NOMO-1 (cell line): ENCODE data around the gene KAZN.
"Not testable (repeated sequence)": the region's sequence is repeated elsewhere in the genome, so short reads cannot be mapped to it uniquely, and the experiment has no call there.

ENCODE experiments used
- DNase-seq, 2 experiments: peaks; one replicate each; lab custom pipeline; 2025; ENCODE audit not compliant: unreplicated experiment in 2 of 2; lab: John Stamatoyannopoulos, UW

Gene KAZN

DNA sequence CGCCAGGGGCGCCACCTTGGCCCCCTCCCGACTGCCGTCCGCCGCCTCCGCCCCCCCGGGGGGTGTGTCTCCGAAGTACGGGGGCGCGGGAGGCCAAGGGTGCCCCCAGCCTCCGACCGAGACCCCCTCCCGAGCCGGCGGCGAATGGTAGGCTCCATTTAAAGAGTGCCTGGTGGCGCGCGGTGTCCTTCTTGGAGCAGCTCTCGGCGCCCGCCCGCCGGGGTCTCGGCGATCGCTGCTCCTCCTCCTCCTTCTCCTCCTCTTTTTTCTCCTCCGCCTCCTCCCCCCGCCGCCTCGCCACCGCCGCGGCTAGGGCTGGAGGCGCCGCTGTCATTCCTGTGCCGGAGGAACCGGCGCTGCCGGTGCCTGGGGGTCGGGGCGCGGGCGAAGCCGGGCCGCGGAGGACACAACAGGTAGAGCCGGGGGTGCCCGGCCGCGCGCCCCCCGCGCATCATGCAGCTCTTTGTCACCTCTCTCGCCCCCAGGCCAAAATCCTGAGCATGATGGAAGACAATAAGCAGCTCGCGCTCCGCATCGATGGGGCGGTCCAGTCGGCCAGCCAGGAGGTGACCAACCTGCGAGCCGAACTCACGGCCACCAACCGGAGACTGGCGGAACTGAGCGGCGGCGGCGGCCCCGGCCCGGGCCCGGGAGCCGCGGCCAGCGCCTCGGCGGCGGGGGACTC lies at the start of gene KAZN:
Gene KAZN, plus strand, starts transcription at position 188 of the 685 bp plus-strand sequence.
- DNase-seq, result no peak

DNA sequence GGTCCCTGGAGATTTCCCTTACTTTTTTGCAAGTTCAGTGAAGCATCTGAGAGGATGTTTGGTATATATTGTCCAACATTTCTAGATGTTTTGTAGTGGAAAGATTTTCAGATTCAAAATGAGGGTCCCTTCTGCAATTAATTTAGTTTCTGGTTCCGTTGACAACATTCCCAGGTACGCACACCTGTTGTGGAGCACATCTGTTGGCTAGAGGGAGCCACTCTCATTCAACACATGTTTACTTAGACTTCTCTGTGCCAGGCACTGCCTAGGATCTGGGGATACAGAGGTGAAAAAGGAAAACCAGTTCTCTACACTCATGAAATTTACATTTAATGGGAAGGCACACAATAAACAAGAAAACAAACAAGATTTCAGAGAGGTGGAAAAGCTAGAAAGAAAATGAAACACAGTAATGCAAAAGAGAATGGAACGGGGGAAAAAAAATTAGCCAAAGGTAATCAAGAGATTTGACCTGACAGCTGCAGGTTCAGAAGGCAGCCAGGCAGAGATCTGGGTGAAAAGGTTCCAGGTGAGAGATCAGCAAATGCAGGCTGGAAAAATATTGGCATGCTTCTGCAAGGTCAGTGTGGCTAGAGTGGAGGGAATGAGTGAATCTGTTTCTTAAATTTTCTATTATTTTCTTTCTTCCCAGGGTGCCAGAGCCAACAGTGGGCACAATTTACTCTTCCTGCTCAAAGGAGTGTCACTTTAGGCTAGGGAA lies 48.4 kb upstream of the KAZN start:
- DNase-seq, result no peak

DNA sequence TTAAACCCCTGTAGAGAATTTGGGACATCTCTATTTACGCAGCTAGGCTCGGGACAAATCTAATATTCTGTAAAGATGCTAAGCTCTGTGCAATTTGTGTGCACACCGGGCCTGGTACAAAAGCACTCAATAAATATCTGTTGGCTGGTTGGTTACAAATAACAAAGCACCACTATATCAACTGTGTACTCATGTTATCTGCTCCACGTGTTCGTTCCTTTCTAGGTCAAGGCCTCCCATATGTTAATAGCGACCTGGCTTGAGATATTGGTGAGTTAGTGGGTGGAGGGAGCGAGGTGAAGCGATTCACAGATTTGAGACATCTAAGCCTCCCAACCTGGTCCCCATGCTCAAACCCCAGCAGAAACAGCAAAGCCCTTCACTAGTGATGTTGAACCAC lies 47.1 kb upstream of the KAZN start:
- no peak for DNase-seq

DNA sequence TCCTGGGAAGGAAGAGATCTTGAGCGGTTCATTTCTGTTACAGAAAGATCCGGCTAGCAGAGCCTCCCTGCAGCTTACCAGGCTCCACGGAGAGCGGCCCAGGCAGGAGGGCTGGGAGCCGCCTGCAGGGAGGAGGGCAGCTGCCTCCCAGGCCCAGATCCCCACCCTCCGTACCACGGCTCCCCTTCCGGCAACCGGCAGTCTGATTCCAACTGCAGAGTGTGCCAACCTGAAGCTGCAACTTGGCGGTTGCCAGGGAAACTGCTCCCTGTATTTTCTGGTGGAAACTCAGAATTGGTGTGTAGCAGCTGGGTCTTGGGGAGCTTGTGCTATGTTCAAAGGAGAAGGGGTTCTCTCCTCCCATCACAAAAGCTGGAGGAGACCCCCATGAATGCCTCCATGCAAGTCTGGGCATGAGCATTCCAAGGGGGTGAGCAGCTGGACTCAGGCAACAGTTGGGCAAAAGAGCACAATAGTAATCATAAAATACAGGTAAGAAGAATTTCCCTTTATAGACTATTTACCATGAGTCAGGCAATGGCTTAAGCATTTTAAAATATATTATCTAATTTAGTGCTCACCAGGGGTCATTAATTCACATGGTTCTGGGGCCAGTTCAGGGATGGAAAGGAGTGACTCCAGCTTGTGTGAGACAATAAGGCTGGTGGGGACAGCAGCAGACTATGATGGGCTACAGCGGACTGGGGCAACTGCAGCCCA lies 46.1 kb upstream of the KAZN start:
- DNase-seq, result no peak

DNA sequence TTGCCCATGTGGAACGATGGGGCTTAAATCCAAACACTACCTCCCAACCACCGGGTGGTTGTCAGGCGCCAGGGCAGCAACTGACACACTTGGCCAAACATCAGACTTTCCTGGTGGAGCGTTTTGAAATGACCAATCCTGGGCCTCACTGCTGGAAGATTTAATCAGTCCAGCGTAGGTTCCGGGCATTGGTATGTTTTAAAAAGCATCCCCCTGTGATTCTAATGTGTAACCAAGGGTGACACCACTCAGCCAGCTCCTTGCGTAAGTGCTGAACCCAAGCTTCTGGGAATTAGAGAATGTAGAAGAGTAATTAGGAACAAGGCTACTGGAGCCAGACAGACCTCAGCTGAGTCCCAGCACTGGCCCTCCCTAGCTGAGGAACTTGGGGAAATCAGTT lies 44.8 kb upstream of the KAZN start:
- DNase-seq, result no peak

DNA sequence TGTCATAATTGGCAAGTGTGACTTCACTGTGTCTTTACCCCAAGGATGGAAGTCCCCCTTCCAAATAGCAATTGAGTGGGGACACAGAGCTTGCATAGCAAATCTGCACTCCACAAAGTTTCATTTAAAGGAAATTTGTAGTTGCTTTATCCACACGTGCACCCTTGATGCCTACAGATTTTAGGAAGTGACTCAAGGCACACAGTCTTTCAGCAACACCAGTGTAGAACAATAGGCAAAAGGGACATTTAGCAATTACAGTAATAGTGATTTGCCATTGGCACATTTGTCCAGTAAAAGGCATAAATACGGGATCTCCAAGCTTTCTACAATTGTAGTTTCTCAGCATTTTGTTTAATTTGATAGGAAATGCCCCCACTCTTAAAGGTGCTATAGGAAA lies 43.4 kb upstream of the KAZN start:
- DNase-seq, result no peak

DNA sequence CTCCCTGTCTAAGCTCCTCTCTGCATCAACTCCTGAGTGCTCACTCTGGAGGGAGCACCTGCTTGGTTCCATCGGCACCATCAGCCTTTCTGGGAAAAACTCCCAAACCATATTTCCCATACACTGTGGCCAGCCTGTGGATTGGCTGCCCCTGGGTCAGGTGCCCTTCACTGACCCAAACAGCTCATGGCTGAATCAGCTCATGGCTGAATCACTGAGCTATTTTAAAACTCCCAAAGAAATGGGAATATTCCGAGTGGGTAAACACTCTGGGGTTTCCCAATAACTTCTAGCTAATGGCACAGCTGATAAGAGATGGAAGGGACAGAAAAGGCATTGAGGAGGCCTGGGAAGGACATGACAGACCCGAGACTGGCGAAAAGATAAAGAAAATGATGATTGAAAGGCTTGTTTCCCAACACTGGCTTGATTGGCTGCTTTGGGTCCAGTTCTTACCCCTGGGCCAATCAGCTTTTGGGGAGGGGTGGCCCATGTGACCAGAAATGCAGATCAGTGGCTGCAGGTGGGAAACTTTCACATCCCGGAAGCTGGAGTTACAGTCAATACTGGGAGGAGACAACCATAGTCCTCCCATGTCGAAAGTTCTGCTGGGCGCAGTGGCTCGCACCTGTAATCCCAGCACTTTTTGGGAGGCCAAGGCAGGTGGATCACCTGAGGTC lies 37.3 kb upstream of the KAZN start:
- no peak for DNase-seq

DNA sequence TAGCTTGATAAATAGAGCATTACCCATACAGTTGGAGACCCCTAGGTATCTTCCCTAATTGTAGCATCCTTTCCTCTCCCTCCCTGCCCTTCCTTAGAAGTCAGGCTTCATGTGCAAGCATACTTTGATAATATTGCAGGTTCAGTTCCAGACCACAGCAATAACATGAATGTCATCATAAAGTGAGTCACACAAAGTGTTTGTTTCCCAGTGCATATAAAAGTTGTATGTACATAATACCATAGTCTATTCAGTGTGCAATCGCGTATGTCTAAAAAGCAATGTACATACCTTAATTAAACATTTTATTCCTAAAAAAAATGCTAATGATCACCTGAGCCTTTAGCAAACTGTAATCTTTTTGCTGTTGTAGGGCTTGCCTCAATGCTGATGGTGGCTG lies 33.4 kb upstream of the KAZN start:
- no peak for DNase-seq

DNA sequence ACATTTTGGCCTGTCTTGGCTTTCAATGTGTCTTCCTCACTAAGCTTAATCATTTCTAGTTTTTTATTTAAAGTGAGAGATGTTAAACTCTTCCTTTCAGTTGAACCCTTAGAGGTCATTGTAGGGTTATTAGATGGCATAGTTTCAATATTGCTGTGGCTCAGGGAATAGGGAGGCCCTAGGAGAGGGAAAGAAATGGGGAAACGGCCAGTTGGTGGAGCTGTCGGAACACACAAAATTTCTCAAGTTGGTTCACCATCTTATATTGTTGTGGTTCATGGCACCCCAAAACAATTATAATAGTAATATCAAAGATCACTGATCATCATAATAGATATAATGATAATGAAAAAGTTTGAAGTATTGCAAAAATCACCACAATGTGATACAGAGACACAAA lies 31.4 kb upstream of the KAZN start:
- no peak for DNase-seq

DNA sequence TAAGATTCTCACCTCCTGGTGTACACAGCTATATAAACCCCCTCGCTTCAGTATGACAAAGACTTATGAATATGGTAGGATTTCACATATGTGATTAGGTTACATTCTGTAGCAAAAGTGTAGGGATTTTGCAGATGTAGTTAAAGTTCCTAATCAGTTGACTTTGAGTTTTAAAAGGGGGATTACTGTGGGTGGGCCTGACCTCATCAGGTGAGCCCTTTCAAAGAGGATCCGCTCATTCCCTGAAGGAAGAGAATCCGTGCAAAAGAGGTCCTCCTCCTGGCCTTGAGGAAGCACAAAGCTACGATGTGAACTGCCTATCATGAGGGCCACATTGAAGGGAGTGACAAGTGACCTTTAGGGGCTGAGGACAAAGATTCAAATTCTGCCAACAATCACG lies 30.6 kb upstream of the KAZN start:
- no peak for DNase-seq

DNA sequence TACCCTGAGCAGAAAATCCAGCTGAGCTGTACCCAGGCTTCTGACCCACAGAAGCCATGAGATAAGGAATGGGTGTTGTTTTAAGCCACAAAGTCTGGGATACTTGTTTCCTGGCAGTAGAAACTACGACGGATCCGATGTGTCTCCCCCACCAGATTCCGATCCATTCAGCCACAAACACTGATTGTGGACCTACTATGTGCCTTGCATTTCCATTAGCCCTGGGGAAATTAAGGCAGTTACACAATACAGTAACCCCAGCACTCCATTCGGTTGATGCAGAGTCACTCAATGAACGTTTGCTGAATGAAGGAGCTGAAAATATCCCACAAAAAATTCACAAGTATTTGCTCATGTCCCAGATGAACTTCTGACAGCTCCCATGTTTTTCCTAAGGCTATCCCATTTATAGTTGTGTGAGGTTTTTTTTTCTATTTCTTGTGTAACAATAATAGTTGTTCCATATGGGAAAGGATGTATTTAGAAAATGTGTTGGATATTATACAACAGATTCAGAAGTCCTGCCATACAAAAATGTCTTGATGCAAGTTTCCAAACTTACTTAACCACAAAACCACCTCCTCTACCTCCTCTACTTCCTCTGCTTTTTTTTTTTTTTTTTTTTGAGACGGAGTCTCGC lies 29.6 kb upstream of the KAZN start:
- DNase-seq, result no peak

DNA sequence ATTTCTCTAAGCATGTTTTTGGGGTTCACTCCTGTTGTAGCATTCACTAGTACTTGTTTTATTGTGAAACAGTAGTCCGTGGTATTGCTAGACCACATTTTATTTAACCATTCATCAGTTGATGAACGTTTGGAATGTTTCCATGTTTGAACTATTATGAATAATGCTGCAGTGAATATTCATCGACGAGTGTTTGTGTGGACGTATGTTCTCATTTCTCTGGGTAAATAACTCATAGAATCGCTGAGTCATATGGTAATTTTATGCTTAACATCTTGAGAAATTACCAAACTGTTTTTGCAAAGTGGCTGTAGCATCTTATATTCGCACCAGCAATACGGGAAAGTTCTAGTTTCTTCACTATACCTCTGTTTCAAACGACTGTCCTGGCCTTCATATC lies 28.0 kb upstream of the KAZN start:
- DNase-seq, result no peak

DNA sequence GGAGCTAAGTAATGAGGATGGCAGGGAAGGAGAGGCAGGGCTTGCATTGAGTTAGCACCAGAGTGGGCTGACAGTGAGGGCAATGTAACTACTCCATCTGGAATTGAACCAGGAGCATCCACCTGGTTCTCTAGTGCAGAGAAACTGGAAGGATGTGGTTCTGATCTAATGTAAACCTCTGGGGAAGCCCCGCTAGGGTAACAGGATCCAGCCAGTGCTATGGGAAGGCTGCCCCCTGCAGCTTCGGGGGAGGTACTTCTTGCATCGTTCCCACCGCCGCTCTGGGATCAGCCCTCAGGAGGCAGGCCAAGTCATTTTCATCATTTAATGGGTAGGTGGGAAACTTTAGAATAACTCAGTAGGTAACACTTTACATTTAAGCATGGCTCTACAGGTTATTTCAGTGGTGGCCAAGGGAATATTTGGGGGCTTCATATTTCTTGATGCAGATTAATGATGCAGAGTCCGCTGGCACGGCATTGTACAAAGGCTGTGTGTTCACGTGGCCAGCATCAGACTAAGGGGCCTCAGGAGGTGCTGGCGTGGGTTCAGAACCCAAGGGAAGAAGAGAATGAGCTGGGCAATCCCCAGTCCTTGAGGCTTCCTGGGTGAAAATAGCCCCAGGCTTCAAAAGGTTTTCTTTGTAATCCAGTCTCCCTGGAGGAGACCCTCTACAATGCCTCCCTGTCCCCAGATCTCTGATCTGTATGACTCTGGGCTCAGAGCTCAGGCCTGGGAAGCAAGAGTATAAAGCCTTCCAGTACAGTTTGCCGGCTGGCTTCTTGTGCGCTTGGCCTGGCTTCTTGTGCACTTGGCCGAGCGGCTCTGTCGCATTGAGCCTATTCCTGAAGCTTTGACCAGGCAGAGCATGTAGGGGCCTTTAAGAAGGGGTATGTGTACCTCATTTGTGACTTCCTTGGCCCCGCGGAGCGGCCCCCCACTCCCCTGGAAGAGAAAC lies 26.4 kb upstream of the KAZN start:
- no peak for DNase-seq

DNA sequence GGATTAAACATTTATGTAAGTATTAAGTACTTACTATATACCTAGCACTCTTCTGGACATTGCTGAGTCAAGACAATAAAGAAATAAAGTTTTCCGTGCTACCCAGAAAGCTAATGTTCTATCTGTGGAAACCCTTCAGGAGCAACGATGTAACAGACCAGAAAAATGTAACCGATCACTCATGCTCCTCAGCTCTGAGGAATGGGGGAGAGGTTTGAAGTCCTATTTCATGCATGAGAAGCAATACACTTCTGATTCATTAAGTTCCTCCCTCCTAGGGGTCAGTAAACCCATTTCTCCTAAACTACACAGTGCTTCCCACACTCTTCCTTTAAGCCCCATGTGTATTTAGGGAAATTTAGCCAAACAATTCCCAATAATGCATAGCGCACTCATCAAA lies 25.6 kb upstream of the KAZN start:
- DNase-seq, result no peak

DNA sequence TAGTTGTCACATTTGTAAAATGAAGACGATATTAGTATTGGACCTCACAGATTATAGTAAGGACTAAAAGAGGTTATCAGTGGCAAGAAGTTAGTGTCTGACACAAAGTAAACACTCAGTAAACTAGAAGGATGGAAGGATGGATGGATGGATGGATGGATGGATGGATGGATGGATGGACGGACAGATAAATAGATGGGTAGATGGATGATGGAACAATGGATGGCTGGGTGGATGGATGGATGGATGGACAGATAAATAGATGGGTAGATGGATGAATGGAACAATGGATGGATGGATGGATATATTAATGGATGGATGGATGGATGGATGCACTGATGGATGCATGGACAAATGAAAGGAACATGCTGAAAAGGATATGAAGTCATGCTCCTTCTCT lies 22.3 kb upstream of the KAZN start:
- DNase-seq, result no peak

DNA sequence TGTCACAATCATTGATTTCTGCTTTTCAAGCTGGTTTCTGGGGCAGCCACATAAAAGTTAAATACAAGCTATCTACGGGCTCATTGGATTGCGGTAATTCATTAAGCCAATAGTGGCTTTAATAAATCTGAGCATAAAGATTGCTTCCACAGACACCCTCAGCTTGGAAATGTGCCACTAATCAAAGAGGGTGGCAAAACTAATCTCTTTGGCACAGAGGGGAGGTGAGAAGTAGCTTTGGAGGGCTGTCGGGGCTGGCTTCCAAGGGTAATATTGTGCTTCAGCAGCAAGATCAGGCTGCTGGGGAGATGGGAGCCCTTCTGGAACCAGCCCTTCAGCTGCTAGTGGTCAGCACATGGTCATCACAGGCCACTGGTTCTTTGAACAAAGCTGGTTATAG lies 21.2 kb upstream of the KAZN start:
- no peak for DNase-seq

DNA sequence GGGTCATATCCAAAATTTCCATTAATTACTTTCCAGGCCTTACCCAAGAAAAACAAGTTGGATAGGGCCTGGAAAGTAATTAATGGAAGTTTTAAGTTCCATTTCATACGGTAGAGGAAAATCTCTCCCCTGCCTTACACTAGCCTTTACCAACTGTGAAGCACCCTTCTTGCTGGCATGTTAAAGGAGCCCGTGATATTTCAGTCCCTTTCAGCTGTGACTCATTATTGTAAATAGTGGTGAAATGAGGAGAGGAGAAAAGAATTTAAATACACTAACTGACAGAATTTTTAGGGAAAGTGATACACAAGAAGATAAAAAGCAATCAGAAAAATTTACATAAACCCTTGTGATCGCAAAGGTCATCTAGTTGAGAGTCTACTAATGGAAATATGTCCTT lies 20.3 kb upstream of the KAZN start:
- DNase-seq, result no peak

DNA sequence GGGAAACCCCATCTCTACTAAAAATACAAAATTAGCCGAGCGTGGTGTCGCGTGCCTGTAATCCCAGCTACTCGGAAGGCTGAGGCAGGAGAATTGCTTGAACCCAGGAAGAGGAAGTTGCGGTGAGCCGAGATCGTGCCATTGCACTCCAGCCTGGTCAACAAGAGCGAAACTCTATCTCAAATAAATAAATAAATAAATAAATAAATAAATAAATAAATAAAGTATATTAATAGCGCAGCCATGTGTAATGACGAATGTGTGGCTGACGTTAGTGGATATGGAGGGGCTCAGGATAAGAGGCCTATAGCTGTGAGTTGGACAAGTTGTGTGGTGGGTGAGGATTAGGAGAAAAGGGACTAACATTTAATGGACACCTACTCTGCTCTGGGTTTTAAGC lies 18.2 kb upstream of the KAZN start:
- not testable (repeated sequence) for DNase-seq

DNA sequence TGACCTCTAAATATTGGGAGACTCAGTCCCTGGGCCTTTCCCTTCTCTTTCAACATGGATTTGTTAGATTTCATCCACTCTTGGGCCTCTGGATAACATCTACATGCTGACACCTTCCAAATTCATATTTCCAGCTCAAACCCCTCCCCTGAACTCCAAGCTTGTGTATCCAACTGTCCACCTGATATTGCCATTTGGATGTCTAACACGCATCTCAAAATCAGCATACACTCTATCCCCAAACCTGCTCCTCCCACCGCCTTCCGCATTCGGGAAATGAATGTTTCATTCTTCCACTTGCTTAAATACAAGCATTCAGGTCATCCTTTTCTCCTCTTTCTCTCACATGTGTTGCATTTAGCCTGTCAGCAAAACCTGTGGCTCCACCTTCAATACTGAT lies 17.5 kb upstream of the KAZN start:
- DNase-seq, result no peak

DNA sequence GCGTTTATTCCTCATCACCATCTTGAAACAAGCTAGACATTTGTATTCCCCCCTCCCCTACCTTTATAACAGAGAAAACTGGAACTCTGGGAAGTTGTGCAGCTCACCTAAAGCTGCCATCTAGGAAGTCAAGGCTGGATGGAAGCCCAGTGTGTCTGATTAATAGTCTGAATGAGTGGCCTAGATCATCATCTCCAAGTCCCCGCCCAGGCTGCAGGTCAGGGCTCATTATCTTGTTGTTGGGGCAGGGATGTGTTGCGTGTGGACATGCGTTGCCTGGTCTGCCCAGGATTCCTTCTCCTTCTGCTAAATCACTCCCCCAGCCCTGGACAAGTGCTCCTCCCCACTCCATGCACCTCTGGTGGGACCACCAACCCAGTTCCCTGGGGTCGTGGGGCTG lies 14.7 kb upstream of the KAZN start:
- no peak for DNase-seq
